HepG2 (cell line): ENCODE data around the gene PNPLA2. TPM values are rescaled to one million over a fixed set of nuclear protein-coding genes. Genes with fewer than 3 reads are reported as not detected.

Source experiments
- CBX2 ChIP-seq, 2 experiments: fragments of 200-600 bp in 1 of 2; sonication (generic); formaldehyde crosslinking in 1 of 2; IDR thresholded peaks; 2 replicates each; pipeline versions ENCODE4 v1.7.0 to v1.8.1; 2018 to 2022; ENCODE audit warnings: low read depth in 2 of 2, low read length in 1 of 2, mild to moderate bottlenecking in 1 of 2, missing genetic modification reagents in 1 of 2
- DNMT1 ChIP-seq: sonication (generic); formaldehyde crosslinking; IDR thresholded peaks from 2 replicates; pipeline ENCODE4 v1.5.1; 2020; ENCODE audit warnings: mild to moderate bottlenecking, missing genetic modification reagents
- GLMP ChIP-seq: sonication (generic); formaldehyde crosslinking; IDR thresholded peaks from 2 replicates; pipeline ENCODE4 v1.9.0; 2021; ENCODE audit warnings: missing genetic modification reagents, mild to moderate bottlenecking, borderline replicate concordance
- HBP1 ChIP-seq: IDR thresholded peaks from 2 replicates; pipeline ENCODE4 v1.6.1; 2016; ENCODE audit warnings: low read depth, control low read depth
- HES4 ChIP-seq: sonication (generic); formaldehyde crosslinking; IDR thresholded peaks from 2 replicates; pipeline ENCODE4 v1.9.0; 2021; ENCODE audit warnings: mild to moderate bottlenecking, missing genetic modification reagents, borderline replicate concordance
- KDM1A ChIP-seq: IDR thresholded peaks from 2 replicates; pipeline ENCODE4 v1.6.1; 2016; ENCODE audit warnings: missing compliant biosample characterization
- KDM5B ChIP-seq: sonication (generic); formaldehyde crosslinking; IDR thresholded peaks from 2 replicates; pipeline ENCODE4 v1.4.0; 2020; ENCODE audit warnings: missing genetic modification reagents, mild to moderate bottlenecking, borderline replicate concordance
- NKX3-1 ChIP-seq: sonication (generic); formaldehyde crosslinking; IDR thresholded peaks from 2 replicates; pipeline ENCODE4 v1.5.0; 2020; ENCODE audit warnings: missing genetic modification reagents
- SP5 ChIP-seq: IDR thresholded peaks from 2 replicates; pipeline ENCODE4 v1.6.1; 2016; ENCODE audit warnings: low read depth, borderline replicate concordance
- TAF1 ChIP-seq: sonication (generic); formaldehyde crosslinking; IDR thresholded peaks from 2 replicates; pipeline ENCODE4 v1.4.0; 2020; ENCODE audit warnings: missing genetic modification reagents
- TEAD2 ChIP-seq: sonication (generic); formaldehyde crosslinking; IDR thresholded peaks from 2 replicates; pipeline ENCODE4 v1.9.0; 2021; ENCODE audit warnings: missing genetic modification reagents
- ZBTB42 ChIP-seq: sonication (generic); formaldehyde crosslinking; IDR thresholded peaks from 2 replicates; pipeline ENCODE4 v1.5.0; 2020; ENCODE audit warnings: mild to moderate bottlenecking, missing genetic modification reagents
- ZNF350 ChIP-seq: sonication (generic); formaldehyde crosslinking; IDR thresholded peaks from 2 replicates; pipeline ENCODE4 v1.4.0; 2020; ENCODE audit warnings: mild to moderate bottlenecking, low read depth, missing genetic modification reagents, borderline replicate concordance
- ZNF563 ChIP-seq: sonication (generic); formaldehyde crosslinking; IDR thresholded peaks from 2 replicates; pipeline ENCODE4 v1.8.0; 2022; ENCODE audit warnings: mild to moderate bottlenecking, moderate library complexity, missing genetic modification reagents
- ZNF646 ChIP-seq: sonication (generic); formaldehyde crosslinking; IDR thresholded peaks from 2 replicates; pipeline ENCODE4 v1.9.0; 2021; ENCODE audit warnings: mild to moderate bottlenecking, missing genetic modification reagents
- ZXDC ChIP-seq: sonication (generic); formaldehyde crosslinking; IDR thresholded peaks from 2 replicates; pipeline ENCODE4 v1.5.0; 2020; ENCODE audit warnings: mild to moderate bottlenecking, missing genetic modification reagents
- polyA plus RNA-seq, 8 experiments: library from polyadenylated mRNA; depleted of rRNA in 3 of 8; stranded (reverse) in 7 of 8; unstranded in 1 of 8; fragments of >200 nt; fragmentation: Illumina TruSeq in 4 of 8; extraction: Trizol in 4 of 8; gene quantifications; 2 replicates each; pipeline versions ENCODE4 v1.2.1 to v1.2.3, GENCODE V29; 2011 to 2016; ENCODE audit warnings: low read depth in 4 of 8, missing spikeins in 1 of 8, mixed read lengths in 1 of 8; ENCODE audit not compliant: insufficient read depth in 1 of 8
- total RNA-seq, 5 experiments: library from RNA; depleted of rRNA; stranded (reverse); fragments of >200 nt; fragmentation: Illumina TruSeq; extraction: Trizol; gene quantifications; 2 replicates each; pipeline ENCODE4 v1.2.3, GENCODE V29; 2016; ENCODE audit warnings: low read depth in 1 of 5

PNPLA2 gene
- total and polyA plus RNA-seq, 2 of the 13 experiments (the other 11 are each of a cell fraction or from before 2014, with no cell fraction given), result 10.5 to 43.2 TPM

GRCh38 chr11:777288-778255, 41.1 kb upstream of the PNPLA2 start, which contains the start of gene GATD1 (continued):
- no peak for TF ChIP-seq ZNF646 (CRISPR knock-in tag)
- TF ChIP-seq TEAD2 (CRISPR knock-in tag), result no peak
- TF ChIP-seq GLMP (CRISPR knock-in tag), result no peak
- no peak for TF ChIP-seq ZBTB42 (CRISPR knock-in tag)
- peak; percentile 20; the same call in 1 of the 2 replicates for TF ChIP-seq ZNF563 (CRISPR knock-in tag)
- peak; percentile 18; the same call in 1 of the 2 replicates for TF ChIP-seq ZXDC (CRISPR knock-in tag)
- no peak for TF ChIP-seq HBP1 (CRISPR knock-in tag)
- no peak for TF ChIP-seq ZNF350
- no peak for TF ChIP-seq CBX2 (IDR thresholded peaks at IDR 0.05; ENCODE audit: low read depth, low read length)
- TF ChIP-seq CBX2 (CRISPR knock-in tag; IDR thresholded peaks at IDR 0.05; ENCODE audit: low read depth), result no peak
- TF ChIP-seq SP5 (CRISPR knock-in tag), result no peak
- no peak for TF ChIP-seq KDM5B (CRISPR knock-in tag)
- TF ChIP-seq KDM1A (CRISPR knock-in tag), result no peak
- peak; percentile 37; the same call in 1 of the 2 replicates for TF ChIP-seq NKX3-1
- TF ChIP-seq DNMT1 (CRISPR knock-in tag), result peak; percentile 77; the same call in 1 of the 2 replicates
- peak; percentile 24; the same call in 1 of the 2 replicates for TF ChIP-seq TAF1 (CRISPR knock-in tag)
- 0 out of 2 replicates have a peak, but pooled peaks have one; percentile 30 for TF ChIP-seq HES4 (CRISPR knock-in tag)
